T-helper 1 cell treated with Interleukin-12 subunit alpha and Interleukin-12 subunit beta and Interleukin-4 antibody, amounts not matched to agents 30 ng/mL and 1 ng/mL, for 36 hours (primary cell): ENCODE data around the gene DOCK4. TPM values are rescaled to one million over a fixed set of nuclear protein-coding genes. Genes with fewer than 3 reads are reported as not detected.

Experiments used
- intact Hi-C: fragments of 100-400 bp; cut with micrococcal nuclease; formaldehyde crosslinking; loops from one replicate; pipeline ENCODE4 v1.15.1; 2024
- total RNA-seq: library from RNA; stranded (reverse); gene quantifications from 2 replicates; pipeline ENCODE4 v1.2.3, GENCODE V29; 2022

Gene DOCK4
- total RNA-seq, 1 donor from 2014 or later = 0.27 TPM

DNA sequence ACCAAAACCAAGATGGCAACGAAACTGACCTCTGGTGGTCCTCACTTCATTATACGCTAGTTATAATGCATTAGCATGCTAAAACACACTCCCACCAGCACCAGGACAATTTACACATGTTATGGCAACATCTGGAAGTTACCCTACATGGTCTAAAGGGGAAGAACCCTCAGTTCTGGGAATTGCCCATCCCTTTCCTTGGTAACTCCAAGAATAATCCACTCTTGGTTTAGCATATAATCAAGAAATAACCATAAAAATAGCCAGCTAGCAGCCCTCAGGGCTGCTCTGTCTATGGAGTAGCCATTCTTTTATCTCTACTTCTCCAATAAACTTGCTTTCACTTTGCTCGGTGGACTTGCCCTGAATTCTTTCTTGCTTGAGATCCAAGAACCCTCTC, 191.1 kb downstream of the DOCK4 start:
- intact Hi-C loops = no loop called here

DNA sequence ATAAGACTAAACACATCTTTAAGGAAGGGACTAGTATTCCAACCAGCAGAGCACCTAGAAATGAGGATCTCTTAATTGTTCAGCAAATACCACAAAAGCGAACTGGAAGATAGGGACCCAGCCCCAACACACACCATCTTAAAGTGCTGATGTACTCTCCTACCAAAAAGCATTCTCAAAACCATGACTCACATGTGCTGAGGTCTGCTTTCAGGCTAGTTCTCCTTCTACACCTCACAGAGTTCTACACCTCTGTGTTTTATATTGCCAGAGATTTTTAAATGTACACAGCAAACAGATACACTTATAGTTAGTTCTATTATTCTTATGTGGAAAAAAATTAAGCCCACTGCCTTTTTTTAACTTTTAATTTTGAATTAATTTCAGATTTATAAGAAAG, 191.9 kb downstream of the DOCK4 start:
- intact Hi-C loops = no loop called here

DNA sequence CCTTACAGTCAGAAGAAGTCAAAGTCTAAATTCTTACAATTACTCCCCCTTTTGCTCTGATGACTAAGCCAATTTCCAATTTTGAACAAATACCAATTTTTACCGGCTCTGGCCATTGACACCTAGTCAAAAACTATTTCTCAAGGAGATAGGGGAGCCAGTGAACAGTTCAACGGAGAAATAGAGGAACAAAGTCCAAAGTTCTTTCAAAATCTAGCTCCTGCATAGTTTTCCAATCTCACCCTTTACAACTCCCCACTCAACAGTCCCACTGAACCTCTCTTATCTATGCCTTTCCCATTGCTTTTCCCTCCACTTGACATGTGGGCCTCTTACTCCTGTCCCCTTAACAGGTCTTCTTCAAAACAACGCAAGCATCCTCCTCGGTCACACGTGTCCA, 192.9 kb downstream of the DOCK4 start:
- intact Hi-C loops = no loop called here

DNA sequence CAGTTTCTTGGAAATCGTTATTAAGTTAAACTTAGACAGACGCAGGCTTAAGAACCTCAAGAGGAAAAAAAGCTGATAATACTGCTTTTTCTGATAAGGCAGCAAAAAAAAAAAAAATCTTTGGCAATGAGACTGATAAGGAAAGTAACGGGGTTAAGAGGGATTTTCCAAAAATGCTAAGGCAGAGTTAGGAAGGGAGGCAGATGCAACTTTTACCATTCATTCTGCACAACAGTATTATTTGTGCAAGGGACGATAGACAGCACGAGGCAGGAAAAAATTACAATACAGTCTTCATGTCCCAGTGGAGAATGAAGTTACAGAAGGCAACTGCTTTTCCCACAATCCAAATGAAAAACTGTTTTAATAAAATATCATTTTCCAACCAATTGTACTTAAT, 194.0 kb downstream of the DOCK4 start:
- intact Hi-C loops = no loop called here

DNA sequence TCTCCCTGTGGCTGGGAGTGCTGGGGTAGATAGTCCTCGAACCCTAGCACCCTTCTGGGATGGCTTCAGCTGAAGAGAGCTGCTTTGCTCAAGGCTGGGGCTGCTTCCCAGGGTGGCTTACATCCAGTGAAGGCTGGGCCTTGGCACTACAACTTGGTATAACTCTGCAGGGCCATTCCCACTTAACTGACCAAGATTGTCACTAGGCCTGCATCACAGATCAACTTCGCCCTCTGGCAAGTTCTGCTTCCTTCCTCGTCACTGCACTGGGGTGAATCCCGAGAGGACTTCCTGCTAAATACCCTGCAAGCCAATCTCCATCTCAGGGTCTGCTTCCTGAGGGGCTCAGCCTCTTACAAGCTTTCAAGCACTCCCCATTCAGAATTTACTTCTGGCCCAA, 195.2 kb downstream of the DOCK4 start:
- intact Hi-C loops = no loop called here

DNA sequence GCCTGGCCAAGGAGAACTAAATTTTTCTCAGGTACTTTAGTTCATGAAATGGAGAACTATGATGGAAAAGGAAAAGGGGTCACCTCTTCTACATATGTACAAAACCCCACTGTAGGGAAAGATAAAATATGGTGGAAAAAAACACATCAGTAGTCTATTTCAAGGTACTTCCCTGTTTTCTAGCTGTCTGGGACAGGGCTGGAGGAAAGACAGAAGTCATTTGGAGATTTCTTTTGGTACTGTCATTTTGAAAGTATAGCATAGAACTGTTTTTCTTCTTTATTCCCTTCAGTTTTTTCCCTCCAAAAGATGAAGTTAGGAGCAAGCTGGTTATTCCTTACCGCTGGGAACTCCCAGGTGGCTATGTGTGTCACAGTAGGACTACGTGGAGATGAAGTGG, 196.1 kb downstream of the DOCK4 start:
- intact Hi-C loops = no loop called here

DNA sequence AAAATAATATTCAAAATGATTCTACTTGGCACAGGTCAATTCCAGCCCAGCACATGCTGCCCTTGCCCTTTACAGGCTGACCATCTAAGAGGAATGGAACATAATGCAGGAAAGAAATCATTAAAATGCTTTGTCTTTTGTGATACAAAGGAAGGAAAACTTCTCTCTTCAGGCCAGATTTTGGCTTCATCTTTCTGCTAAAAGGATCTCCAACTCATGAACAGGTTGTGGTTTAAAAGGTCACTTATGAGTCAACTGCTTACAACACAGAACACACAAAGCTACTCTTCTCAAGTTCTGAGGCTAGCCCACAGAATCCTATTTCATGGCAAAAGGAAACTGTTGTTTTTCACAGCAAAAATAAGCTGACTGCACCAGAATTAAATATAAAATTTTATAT, 197.1 kb downstream of the DOCK4 start:
- intact Hi-C loops = no loop called here

DNA sequence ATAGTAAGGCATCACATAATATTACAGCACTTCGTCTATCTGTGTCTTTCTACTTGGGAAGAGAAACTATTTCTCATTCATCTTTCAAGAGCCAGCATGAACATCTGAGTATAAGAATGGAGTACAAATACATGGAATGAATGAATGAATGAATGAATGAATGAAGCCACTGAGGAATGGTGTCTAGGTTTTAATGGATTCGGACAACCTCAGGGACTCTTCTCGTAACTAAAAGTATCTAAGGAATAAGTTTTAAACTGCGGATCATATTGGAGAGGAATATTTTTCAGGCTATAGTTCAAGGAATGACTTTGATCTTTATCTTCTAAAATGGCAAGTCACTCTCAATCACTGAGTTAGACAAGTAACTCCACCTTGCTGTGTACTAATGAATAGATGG, 199.0 kb downstream of the DOCK4 start:
- intact Hi-C loops = no loop called here

DNA sequence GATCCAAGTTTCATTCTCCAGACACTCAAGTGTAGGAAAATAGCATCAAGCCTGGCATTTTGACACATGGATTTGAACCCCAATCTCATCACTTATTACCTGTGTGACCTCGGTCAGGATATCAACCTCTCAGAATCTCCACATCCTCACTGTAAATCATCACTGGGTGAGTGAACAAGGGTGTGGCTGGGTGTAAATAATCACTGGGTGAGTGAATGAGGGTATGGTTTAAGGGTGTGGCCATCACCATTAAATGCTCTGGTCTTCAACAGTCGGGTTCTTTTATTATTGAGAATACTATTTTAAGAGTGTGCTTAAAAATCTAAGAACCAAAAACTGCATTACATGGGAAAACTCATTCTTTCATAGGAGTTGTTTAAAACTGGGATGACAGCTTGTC, 200.1 kb downstream of the DOCK4 start:
- intact Hi-C loops = no loop called here

DNA sequence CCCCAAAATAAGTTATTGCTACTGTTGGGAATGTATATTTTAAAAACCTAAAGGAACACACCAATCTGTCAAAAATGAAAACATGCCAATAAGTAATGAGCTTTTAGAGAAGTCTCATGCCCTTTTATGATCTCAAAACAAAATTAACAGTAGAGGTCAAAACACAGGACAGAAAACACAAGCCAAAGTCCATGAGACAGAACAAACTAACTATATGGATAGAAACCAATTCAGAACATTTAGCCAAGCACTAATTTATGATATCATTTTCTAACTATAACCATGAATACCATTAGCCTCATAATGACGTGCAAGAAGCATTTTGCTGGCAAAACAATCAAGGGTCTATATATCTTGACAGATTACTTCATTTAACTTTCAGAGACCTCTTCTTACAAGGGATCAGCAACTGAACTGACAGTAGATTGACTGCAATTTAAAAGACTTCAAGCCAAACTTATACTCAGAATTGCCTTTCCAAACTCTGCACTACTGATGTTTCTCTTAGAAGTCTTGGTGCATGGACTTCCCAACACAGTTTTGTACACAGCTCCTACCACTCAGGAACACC, 200.9 kb downstream of the DOCK4 start:
- intact Hi-C loops = no loop called here

DNA sequence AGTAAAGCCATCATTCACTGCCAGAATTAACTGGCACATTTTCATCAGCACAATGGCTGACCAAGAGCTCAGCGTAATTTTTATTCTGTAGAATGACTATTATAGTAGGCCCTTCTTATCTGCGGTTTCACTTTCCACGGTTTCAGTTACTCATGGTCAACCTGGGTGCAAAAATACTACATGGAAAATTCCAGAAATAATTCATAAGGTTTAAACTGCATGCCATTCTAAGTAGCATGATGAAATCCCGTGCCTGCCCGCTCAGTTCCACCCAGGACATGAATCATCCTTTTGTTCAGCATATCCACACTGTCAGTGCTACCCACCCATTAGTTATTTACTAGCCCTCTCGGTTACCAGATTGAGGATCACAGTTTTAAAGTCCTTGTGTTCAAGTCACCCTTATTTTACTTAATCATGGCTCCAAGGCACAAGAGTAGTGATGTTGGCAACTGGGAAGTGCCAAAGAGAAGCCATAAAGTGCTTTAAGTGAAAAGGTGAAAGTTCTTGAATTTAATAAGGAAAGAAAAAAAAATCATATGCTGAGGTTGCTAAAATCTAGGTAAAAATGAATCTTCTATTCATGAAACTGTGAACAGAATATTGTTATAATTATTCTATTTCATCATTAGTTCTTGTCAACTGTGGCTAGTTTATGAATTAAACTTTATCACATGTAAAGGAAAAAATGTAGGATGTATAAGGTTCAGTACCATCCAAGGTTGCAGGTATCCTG, 204.9 kb downstream of the DOCK4 start:
- intact Hi-C loops = no loop called here

DNA sequence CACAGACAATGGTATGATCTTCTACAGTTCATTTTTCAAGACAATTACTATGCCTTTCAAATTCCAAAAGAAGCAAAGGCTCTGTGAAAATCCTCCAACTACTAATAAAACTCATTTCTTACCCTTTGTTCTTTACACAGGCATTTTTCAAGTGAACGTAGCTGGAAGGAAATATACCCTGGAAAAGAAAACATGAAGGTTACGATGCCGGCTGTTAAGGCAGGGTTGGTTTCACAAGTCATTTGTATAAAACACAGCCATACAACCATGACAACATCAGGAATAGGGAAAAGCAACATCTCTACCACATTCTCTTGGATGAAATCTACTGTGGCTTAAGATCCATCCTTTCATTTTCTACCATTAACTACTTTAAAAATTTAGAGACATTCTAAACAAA, 207.9 kb downstream of the DOCK4 start:
- intact Hi-C loops = no loop called here

DNA sequence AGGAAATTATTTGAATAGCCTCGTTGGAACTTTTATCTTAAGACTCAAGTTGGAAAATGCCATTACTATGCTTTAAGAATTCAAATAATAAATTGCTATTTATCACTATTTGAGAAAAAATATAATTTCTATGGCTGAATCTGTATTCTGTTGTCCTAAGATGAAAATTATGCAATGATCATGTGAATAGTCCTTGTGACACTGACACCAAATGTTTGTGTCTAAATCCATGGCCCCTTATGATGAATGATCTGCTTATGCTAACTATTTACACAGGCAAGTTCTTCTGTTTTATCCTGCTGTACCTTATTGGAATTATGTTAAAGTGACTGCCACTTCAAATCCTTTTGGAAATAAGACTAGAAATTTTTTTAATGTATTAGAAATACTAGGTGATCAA, 208.7 kb downstream of the DOCK4 start:
- intact Hi-C loops = no loop called here

DNA sequence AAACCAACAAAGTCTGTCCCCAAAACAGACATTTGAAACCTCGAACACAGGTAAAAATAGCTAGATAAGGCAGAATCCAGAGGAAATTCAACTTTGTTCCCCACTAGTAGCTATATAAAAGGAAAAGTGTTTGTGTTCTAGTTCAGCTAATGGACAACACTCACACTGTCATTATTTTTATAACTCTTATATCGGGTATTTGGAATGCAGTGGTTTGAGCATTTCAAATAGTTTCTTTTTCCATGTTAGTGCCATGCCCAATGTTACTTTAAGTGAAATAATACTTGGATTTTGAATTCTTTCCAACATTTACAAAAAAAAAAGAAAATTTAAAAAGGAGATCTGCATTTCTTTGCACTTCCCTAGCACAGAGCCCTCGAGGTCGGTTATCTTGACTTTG, 213.6 kb downstream of the DOCK4 start:
- intact Hi-C loops = no loop called here

DNA sequence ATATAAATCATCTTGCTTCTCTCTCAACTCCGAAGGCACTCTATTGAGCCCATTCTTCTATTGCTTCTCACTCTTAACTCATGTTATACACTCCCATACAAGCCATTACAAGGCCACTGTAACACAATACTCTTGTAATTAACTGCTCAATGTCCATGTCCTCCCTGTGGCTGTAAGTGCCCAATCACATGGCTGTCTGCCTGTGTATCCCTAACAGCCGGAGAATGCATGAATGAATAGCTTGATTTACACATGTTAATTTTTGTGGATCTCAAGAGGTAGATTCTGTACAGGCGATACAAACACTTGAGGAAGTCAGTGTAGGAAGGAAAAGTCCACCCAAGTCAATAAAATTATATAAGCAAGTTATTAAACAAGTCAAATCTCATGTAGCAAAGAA, 215.6 kb downstream of the DOCK4 start:
- intact Hi-C loops = no loop called here

DNA sequence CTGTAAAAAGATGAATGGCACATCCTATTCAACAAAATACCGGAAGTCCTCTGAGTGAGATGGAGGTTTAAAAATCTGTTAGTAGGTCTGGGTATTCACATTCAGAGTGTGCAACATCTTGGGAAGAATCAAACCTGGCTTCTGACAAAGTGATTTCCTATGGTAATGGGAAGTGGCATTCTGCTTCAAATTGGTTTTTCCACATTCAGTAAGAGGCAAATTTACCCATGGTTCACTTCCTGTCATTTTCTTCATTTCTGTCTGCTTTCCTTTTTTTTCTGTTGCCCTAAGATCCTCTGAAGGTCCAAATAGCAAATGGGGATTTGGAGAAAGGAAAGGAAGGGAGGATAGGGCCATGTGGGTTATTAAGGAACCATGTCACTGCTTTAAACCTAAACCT, 218.3 kb downstream of the DOCK4 start:
- intact Hi-C loops = no loop called here

DNA sequence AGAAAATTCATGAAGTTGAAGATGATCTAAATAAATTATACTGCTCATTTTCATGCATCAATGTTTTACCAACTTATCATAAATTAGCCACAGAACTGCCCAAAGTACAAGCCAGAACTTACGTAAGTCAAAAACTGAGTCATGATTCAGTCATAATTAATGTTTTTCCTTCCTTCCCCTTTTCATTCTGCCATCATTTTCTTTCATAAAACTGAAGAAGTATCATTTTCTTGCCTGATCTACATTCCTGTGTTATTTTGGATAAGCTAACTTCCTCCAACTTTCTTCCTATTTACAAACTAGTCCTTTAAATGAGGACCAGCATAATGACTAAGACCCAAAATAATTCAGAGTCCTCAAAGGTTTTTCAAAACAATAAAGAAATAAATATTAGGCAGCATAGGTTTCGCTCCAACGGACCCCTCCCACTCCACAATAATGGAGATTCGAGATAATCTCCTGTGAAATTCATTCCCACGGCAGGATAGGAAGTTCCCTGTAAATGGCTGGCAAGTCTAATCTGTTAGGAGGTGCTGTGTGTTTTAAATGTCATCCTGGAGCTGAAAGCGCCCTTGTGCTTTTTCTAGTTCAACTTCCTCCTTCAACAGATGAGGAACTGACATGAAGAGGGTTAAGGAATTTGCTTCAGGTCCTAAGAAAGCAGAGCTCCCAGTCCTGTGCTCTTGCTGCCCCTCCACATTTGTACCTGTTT, 218.9 kb downstream of the DOCK4 start:
- intact Hi-C loops = no loop called here

DNA sequence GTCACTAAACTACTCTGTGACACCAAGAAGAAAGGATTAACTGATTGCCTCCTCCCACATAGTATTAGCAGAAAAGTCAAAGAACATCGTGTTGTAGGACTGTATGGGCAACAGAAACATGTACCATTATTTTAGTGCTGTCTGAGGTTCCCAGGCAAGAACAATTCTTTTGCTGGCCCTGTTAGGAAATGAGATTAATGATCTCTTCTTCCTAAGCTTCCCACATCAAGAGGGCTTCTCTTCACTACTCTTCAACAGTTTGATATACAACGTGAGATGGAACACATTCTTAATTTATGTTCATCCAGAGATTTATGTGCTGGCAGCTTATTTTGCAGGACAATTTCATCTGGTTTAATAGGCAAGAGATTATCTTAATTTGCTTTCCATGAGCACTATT, 219.6 kb downstream of the DOCK4 start:
- intact Hi-C loops = no loop called here

DNA sequence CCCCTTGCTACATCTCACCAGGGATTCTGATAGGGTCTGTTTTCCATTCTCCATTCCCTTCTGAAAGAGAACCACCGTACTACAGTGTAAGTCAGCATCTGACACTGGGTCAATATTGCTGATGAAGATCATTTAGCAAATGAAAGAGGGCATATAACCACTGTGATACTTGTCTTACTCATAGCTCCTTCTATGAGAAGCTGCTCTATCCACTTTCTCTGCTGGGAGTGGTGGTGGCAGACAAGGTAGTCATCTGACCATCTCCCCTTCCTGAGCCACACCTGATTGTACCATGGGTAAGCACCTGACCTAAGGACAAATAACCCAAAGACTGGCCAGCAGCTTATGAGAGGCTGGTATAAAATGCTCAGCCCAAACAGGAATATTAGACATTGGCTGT, 220.4 kb downstream of the DOCK4 start:
- intact Hi-C loops = no loop called here

DNA sequence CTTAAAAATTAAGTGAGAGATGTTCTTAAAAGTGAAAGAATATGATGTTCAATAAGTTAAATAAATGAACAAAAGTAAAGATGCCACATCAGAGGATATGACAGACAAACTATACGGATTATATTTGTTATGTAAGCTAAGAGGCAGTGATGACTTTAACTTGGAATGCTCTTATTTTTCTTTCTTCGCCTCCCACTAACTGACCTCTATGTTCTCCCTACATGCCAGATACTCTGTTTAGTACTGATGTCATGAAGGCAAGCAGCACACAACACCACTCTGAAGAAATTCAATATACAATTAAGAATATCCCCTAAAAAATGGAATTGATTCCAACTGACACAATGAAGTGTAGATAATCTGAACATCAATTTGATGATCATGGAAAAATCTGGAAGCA, 223.4 kb downstream of the DOCK4 start:
- intact Hi-C loops = no loop called here

DNA sequence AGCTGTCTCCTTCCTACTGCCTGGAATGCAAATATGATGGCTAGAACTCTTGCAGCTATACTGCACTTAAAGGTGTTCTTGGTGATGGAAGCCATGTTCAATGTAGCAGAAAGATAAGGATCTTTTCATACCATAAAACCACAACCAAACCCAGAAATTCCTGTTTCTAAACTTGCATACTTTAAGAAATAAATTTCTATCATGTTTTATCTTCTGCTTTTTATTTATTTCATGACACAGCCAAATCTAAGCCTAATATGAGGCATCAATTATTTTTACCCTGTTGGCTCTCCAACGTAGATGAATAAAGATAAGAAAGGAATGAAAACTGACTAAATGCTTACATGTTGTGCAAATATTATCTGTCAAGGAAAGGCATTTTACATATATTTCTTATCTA, 224.1 kb downstream of the DOCK4 start:
- intact Hi-C loops = no loop called here

DNA sequence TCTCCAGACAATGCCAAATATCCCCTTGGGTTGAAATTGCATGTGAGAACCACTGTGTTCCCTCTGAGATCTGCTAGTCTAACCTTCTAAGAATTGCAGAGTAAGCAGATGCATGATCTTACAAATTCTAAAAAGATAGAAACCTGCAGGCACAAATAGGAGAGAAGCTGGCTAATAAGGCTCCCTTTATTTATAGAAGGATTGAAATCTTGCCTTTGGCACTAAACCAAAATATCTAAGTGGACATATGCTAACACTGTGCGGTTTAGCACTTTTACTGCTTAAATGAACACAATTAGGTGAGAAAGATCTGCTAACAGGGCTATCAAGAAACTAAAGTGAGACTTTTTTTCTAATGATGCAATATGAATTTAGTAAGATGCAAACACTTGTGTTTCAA, 225.5 kb downstream of the DOCK4 start:
- intact Hi-C loops = no loop called here

DNA sequence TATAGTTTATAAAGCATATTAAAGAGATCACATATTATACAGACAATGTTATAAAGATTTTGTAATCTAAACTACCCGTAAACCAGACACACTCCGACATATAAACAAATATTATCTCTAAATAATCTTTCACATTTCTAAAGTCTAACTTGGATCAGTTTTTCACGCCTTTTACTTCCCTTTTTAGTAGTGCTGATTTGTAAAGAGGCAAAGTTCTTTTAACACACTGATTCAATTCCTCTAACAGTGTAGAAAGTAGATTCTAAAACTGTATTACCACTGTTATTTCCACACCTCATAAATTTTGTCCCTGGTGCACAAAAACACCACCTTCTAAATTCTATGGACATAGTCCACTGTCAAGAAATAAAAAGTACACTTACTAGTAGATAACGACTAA, 230.9 kb downstream of the DOCK4 start:
- intact Hi-C loops = no loop called here
